Astrocyte (in vitro differentiated cells and primary cell): Measurements from ENCODE around the gene MEIOC.

ENCODE experiments used
- EZH2 ChIP-seq: IDR thresholded peaks from 2 replicates; pipeline ENCODE4 v1.6.1; 2012; ENCODE audit warnings: mild to moderate bottlenecking, low read length, inconsistent platforms; ENCODE audit not compliant: insufficient read depth
- TF ChIP-seq, protein P1 (sequence below): IDR thresholded peaks from 2 replicates; pipeline ENCODE4 v1.5.1; 2011; ENCODE audit warnings: low read depth, mild to moderate bottlenecking, inconsistent platforms, low read length, moderate library complexity; ENCODE audit not compliant: insufficient read depth

DNA sequence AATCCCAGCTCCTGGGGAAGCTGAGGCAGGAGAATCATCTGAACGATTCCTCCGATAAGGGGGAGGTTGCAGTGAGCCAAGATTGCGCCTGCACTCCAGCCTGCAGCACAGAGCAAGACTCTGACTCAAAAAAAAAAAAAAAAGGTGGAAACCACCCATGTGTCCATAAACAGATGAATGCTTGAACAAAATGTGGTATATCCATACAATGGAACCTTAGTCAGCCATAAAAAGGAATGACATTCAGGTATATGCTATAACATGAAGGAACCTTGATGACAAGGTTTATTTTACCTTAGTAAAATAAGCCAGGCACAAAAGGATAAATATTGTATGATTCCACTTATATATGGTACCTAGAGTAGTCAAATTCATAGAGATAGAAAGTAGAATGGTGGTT is 2.9 kb upstream of the MEIOC start:
- TF ChIP-seq, protein P1, sequence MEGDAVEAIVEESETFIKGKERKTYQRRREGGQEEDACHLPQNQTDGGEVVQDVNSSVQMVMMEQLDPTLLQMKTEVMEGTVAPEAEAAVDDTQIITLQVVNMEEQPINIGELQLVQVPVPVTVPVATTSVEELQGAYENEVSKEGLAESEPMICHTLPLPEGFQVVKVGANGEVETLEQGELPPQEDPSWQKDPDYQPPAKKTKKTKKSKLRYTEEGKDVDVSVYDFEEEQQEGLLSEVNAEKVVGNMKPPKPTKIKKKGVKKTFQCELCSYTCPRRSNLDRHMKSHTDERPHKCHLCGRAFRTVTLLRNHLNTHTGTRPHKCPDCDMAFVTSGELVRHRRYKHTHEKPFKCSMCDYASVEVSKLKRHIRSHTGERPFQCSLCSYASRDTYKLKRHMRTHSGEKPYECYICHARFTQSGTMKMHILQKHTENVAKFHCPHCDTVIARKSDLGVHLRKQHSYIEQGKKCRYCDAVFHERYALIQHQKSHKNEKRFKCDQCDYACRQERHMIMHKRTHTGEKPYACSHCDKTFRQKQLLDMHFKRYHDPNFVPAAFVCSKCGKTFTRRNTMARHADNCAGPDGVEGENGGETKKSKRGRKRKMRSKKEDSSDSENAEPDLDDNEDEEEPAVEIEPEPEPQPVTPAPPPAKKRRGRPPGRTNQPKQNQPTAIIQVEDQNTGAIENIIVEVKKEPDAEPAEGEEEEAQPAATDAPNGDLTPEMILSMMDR = no peak
- TF ChIP-seq EZH2 = no peak
